SU-DHL-6 (cell line): ENCODE results near the gene GLO1.

ENCODE experiments used
- CTCF ChIP-seq: fragments of 200-600 bp; sonication (generic); IDR thresholded peaks from one replicate; pipeline ENCODE4 v1.5.1; 2017; ENCODE audit warnings: antibody characterized with exemption, mild to moderate bottlenecking, low read length, moderate library complexity; ENCODE audit not compliant: insufficient read depth, poor library complexity, severe bottlenecking
- EZH2phosphoT487 ChIP-seq: fragments of 200-600 bp; sonication (generic), shearing (Covaris generic); conservative IDR thresholded peaks from 2 replicates; pipeline ENCODE4 v1.6.1; 2018; ENCODE audit warnings: mild to moderate bottlenecking, antibody characterized with exemption, low read length, moderate library complexity, mixed read lengths

- TF ChIP-seq EZH2phosphoT487 (no peak), CTCF (no peak)
These were observed 21.1 kb downstream of the GLO1 start for GRCh38 chr6:38681850-38682249.
